ENCODE results near the gene KLK13. TPM values are rescaled to one million over a fixed set of nuclear protein-coding genes. Genes with fewer than 3 reads are reported as not detected.

KLK13 gene, protein sequence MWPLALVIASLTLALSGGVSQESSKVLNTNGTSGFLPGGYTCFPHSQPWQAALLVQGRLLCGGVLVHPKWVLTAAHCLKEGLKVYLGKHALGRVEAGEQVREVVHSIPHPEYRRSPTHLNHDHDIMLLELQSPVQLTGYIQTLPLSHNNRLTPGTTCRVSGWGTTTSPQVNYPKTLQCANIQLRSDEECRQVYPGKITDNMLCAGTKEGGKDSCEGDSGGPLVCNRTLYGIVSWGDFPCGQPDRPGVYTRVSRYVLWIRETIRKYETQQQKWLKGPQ
- total RNA-seq, result not detected in 2 replicates

DNA sequence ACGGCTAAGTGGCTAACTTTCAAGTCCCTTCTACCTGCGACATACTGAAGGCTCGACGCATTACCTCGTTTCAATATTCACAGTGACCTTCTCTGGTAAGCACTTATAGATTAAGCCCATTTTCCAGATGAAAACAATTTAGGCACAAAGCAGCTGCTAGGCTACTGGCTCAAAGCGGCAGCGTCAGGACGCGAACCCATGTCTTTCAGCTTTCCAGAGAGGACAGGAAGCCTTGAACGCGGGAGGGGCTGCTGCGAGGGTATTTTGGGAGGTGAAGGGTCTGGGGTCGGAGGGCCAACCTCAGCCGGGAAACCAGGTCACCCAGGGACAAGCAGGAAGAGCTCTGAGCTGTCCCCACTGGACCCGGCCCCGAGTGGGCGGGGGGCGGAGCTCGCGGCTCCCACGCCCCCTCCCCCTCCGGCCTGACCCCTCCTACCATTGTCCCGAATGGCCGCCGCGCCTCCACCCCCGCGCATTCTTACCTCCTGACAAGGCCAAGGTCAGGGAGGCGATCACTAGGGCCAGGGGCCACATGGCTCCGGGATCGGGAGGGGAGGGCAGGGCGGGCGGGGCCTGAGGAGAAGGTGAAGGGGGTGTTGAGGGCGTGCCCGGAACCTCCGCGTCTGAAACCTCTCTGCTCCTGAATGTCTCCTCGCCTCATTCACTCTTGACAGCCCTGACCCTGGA, at the start of gene KLK13:
TSS of gene KLK13 (minus strand) at position 559 of the 687 bp plus-strand sequence. CDS start at position 534, 25 bp downstream.

DNA sequence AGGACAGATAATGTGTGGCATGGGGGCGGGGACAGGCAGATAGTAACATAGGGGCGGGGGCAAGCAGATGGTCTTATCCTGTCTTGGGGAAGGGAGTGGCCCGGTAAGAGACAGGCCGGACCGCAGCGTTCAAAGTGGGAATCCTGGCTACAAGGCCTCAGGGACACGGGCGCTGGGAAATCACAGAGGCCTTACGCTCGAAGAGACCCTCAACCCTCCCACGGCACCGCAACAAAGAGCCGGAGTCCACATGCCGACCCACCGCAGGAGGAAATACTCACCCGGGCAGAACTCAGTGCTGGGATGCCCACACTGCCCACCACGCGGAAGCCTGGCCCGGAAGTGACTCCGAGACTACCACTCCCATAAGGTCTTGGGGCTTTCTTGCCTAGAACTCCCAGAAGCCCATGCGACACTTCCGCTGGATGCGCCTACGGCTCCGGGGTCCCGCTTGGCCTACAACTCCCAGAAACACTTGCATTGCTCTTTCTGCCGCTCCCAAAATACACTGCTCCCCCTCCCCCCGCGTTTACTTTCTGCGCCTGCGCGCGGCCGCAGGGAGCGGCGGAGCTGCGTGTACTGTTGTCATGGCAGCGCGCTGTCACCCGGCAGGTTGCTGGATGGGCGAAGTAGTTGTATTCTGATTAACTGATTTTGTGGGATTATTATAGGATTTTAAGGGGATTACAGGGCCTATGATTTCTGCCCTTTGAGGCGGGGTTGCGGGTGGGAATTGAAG, 43.3 kb upstream of the KLK13 start, which contains the start of gene CTU1:
TSS of gene CTU1 (minus strand) at position 344 of the 739 bp plus-strand sequence. CDS start 3,840 bp downstream, outside the sequence.

DNA sequence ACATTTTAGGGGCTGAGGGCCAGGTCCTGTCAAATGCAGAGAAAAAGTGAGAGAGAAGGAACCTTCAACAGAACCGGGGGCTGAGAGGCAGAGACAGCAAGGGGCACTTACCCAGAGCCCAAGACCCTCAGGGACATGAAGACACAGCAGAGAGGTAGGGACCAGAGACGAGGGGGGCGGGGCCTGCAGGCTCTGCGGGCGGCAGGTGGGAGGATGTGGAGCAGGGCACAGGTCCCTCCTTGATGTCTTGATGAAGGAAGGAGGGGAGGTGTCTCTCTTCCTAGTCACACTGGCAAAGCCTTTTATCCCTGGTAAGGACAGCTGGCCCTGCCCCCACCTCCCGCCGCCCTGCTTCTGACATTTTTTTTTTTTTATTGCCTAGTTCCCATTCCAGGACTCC, 17.7 kb upstream of the KLK13 start, which contains the start of gene KLK14:
TSS of gene KLK14 (minus strand) at position 277 of the 400 bp plus-strand sequence. CDS start at position 4, 273 bp downstream.

DNA sequence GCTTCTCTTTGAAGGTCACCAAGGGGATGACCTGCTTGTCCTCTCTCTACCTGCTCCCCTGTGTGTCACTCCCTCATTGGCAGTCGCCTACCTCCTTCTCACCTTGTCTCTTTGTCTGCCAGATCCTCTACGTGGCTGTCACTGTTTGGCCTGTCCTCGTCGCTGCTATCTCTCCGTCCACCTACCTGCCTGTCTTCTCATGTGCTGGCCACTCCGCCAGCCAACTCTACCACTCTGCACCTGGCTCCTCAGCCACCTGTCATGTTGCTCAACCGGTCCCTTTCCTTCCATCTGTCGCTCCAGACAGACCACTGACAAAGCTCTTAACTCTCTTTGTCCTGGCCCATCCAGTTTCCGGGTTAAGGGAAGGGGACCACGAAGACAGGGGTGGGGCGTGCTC, 30.2 kb downstream of the KLK13 start, which contains the start of gene KLK12:
TSS of gene KLK12 (minus strand) at position 299 of the 400 bp plus-strand sequence. CDS start 381 bp downstream, outside the sequence.

DNA sequence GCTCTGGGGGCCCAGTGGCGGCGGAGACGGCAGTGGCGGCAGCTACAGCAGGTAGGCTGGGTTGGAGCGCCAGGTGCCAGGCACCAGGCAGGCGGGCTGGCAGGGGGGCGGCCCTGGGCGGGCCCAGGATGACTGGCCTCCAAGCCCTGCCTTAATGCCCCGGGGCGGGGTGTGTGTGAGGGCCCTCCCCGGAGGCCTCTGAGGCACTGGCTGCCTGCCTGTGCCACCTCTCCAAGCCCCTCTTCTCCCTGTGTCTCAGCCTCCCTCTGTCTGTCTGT, 38.4 kb downstream of the KLK13 start, which contains the start of gene KLK11:
TSS of gene KLK11 (minus strand) at position 63 of the 278 bp plus-strand sequence. CDS start 985 bp downstream, outside the sequence.

DNA sequence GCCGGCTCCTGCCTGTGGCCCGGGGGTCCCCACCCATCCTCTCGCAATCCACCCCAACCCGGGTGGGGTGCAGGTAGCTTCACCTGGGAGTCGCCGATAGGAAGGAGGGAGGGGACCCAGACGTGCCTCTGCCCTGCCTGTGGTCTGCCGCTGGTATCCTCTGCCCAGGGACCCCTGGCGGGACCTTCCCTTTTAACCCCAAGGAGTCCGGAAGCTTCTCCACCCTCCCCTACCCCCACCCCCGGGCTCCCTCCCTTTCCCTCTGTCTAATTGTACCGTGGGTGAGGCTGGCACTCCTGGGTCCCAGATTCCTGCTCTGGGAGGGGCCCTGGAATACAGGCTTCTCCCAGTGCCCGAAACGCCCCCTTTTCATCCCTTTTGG, 45.4 kb downstream of the KLK13 start, which contains the start of gene KLK10:
TSS of gene KLK10 (minus strand) at position 166 of the 382 bp plus-strand sequence. CDS start 579 bp downstream, outside the sequence.

Other genes with a start within 250 kb of the KLK13 start
- not detected in 2 replicates for gene KLK1, start 241.3 kb downstream of the KLK13 start, total RNA-seq
- gene KLK15, start 231.5 kb downstream of the KLK13 start, total RNA-seq, result not detected in 2 replicates
- not detected in 2 replicates for gene KLK3, start 210.2 kb downstream of the KLK13 start, total RNA-seq
- not detected in 2 replicates for gene KLK2, start 191.7 kb downstream of the KLK13 start, total RNA-seq
- gene KLK4, start 153.7 kb downstream of the KLK13 start, total RNA-seq, result not detected in 2 replicates
- gene KLK5, start 112.1 kb downstream of the KLK13 start, total RNA-seq, result not detected in 2 replicates
- not detected in 2 replicates for gene KLK6, start 95.5 kb downstream of the KLK13 start, total RNA-seq
- not detected in 2 replicates for gene KLK7, start 81.2 kb downstream of the KLK13 start, total RNA-seq
- gene KLK8, start 63.5 kb downstream of the KLK13 start, total RNA-seq, result not detected in 2 replicates
- gene KLK10, start 45.4 kb downstream of the KLK13 start, total RNA-seq, result not detected in 2 replicates
- gene KLK11, start 38.5 kb downstream of the KLK13 start, total RNA-seq, result not detected in 2 replicates
- gene KLK12, start 30.1 kb downstream of the KLK13 start, total RNA-seq, result not detected in 2 replicates
- gene KLK14, start 17.8 kb upstream of the KLK13 start, total RNA-seq, result not detected in 2 replicates
- gene CTU1, start 43.3 kb upstream of the KLK13 start, total RNA-seq, result 8.6 and 8.7 TPM in 2 replicates
- not detected in 2 replicates for gene SIGLEC9, start 59.8 kb upstream of the KLK13 start, total RNA-seq
- not detected in 2 replicates for gene SIGLEC7, start 77.2 kb upstream of the KLK13 start, total RNA-seq
- not detected in 2 replicates for gene CD33, start 160.0 kb upstream of the KLK13 start, total RNA-seq
- gene SIGLECL1, start 186.0 kb upstream of the KLK13 start, total RNA-seq, result not detected in 2 replicates
- gene IGLON5, start 246.6 kb upstream of the KLK13 start, total RNA-seq, result 0.05 TPM in 1 of 2 replicates, not detected in the other